ENCODE measurements around the gene METTL23.
"Not testable (repeated sequence)": the region's sequence is repeated elsewhere in the genome, so short reads cannot be mapped to it uniquely, and the experiment has no call there.

Gene METTL23

DNA sequence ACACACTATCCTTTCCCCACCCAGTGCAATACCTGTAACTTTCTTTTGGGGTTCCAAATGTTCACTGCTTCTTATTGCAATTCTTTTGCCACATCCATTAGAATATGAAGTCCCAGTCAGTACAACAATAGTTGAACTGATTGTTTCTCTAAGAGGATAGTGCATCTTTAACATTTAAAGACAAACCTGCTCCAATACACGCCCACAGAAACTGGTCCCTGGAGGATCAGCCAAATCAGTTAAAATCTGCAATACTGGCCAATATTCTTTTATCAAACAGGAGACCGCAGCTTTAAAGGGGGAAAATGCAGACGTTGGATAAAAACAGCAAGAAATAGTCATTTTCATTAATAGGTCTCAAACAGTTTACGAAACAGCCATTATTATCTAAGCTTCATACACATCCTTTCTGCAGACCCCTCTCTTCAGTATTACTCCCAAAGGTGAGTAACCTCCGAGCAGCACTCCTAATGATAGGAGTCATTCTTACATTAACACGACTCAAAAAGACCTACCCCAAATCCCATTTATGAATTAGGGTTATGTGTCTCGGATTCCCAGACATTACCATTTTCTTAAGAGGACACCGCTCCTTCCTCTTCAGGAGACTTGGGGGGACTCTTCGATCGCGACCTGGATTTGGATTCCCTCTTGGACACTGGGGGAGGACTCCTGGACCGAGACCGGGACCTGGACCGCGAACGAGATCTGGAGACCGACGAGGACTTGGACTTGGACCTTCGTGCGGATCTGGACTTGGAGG is 9.1 kb downstream of the METTL23 start:
- DNase-seq, result peak in 1 of 2 experiments; percentile 29

DNA sequence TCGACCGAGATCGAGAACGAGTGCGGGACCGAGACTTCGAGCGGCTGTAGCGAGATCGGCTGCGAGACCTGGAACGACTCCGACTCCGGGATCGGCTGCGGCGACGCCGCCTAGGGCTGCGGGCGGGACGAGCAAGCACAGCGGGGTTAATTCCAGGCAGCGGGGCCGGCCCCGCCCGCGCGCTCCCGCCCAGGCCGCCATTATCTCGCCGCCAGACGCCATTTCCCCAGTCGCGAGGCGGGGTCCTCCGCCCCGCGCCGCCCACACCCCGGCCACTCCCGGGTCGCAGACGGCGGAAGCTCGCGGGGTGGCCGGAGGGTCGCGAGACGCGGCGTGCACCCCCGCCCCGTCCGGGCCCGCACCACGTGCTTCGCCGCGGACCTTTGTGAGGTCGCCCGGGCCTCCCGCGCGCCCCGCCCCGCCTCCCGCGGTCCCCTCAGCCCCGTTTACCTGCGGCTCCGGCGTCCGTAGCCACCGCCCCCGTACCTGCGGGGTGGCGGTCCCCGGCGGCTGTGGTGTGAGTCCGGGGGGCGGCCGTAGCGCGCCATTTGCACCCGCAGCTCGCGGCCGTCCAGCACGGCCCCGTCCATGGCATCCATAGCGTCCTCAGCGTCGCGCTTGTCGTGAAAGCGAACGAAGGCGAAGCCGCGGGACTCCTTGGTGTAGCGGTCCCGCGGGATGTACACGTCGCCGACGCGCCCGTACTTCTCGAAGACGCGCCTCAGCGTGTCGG is 9.9 kb downstream of the METTL23 start:
- DNase-seq, result peak in 1 of 2 experiments; percentile 58

DNA sequence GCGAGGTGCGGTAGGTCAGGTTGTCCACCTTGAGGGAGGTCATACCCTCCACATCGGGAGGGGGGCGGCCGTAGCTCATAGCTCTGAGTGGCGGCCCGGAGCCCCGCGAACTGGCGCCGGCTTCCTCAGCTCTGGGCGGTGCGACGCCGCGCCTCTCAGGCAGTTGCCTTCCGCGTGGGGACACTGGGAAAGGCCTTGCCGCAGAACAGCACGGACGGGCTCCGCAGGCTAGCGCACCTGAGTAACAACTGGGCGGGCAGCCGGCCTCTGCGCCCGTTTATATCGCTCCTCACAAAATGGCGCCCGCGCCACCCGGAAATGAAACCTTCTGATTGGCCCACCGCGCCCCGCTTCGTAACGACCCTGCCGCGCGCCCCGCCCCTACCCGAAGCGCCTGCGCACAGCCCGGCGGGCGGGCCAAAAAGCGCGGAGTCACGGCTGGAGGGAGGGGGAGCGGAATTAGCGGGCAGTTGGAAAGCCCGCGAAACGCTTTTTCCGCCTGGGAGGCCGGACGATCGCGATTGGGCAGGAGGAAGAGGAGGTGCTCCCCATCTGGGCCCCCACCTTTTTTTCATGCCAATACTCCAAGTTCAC is 10.5 kb downstream of the METTL23 start, which contains the start of gene SRSF2:
SRSF2 (minus strand) TSS at position 250 of the 594 bp plus-strand sequence; CDS start at position 79, 171 bp downstream.
- peak; percentile 89 to 98 for DNase-seq

DNA sequence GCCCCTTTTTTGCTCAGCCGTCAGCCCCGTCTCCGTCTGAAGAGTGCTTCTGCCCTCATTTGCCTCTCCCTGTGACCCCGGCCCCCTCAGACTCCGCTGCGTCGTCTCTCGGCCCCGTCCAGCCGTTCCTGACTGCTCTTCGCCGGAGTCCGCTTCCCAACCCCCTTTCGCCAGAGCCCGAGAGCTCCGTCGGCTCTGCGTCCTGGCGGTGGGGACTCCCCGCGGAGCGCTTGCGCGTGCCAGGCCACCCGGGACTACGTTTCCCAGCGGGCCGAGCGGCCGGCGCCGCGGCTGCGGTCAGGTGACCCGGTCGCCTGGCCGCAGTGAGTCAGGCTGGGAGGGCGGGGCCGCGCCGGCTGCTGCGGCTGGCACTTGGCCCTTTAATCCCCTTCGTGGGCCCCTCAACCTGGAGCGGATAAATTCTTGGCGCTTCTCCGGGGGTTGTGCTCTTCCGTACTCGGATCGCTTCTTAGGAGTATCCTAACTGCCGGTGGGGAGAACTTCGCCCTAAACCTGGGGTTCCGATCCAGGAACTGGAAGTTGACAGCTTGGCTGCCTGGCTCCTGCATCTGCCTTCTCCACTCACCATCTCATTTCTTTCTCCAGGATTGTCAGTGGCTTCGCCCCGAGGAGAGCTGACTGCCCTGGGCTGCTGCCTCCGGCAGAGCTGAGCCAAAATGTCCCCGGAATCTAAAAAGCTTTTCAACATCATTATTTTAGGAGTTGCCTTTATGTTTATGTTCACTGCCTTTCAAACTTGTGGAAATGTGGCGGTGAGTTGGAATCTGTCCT is 11.2 kb downstream of the METTL23 start, which contains the start of gene MFSD11:
MFSD11 (plus strand) TSS at position 444 of the 792 bp plus-strand sequence; CDS start at position 678, 234 bp downstream.
- peak; percentile 63 to 89 for DNase-seq

DNA sequence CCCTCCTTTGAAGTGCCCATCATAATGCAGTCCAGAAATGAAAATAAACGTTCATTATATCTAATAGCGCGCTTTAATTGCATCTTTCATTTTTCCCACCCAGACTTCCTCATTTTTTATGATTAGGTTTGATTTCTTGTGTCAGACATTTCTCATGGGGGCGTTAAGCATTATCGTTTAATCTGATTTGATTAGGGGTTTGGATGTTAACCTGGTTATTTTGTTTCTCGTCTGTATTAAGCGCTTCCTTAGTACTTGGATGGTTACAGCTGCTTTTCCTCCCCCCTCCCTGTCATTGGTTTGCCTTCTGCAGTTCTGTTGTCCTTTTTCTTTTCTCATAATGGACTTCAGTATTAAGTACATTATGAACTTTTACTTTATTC is 11.8 kb downstream of the METTL23 start:
- no peak for DNase-seq

DNA sequence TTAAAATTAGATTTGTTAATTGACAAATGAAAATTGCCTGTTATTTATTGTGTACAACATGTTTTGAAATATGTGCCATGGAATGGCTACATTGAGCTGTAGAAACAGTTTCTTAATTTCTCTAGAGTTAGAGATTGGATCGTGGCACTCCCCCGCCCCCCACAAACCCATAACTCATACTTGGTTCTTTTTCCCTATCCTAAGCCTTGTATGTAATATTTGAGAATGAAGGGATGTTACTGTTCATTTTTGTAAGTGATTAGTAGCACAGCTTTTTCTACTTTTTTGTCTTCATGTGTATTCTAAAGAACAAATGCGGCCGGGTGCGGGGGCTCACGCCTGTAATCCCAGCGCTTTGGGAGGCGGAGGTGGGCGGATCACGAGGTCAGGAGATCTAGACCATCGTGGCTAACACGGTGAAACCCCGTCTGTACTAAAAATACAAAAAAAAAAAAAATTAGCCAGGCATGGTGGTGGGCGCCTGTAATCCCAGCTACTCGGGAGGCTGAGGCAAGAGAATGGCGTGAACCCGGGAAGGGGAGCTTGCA is 13.0 kb downstream of the METTL23 start:
- not testable (repeated sequence) for DNase-seq

DNA sequence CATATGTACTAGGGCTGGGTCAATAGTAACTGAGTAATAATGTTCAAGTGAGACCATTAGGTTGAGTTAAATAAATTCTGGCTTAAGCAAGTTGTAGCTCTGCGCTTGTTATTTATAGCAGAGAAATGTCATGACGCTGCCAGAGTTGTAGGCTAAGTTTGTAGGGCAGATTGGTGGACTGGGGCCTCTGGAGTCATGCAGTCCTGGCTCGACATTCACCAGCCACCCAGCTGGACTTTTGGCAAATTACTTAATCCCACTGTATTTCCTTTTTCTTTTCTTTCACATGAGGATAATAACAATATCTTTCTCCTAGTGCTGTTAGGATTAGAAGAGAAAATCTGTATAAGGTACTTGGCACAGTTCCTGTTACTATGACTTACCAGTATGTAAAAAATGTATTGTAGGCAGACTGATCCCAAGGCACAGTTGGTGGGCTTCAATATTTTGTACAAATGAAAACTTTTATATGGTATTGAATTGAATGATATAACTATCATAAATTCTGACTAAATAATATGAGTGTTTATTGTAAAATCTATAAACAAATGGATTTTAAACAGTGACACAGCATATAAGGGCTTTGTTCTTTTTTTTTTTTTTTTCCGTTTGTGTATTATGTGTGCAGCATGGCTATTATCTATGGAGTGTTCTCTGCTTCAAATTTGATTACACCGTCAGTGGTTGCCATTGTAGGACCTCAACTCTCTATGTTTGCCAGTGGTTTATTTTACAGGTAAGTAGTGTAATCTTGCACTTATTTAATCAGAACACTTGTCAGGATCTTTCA is 13.9 kb downstream of the METTL23 start:
- DNase-seq, result no peak

DNA sequence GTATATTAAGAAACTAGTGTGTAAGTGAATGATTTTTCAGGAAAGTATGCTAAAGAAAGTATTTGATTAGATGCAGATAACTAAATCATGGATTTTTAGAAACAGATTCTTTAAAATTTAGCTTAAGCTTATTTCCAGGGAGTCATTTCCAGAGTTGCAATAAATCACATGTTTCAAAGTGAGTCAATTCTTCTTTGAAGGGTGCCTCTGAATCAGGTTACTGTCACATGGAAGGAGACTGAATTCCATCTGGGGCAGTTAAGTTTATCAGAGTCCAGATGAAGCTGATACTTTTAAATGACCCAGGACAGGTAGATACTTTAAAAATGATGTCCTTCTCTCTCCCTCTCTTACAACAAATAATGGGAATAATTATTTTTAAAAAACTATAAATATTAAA is 16.3 kb downstream of the METTL23 start:
- no peak for DNase-seq

DNA sequence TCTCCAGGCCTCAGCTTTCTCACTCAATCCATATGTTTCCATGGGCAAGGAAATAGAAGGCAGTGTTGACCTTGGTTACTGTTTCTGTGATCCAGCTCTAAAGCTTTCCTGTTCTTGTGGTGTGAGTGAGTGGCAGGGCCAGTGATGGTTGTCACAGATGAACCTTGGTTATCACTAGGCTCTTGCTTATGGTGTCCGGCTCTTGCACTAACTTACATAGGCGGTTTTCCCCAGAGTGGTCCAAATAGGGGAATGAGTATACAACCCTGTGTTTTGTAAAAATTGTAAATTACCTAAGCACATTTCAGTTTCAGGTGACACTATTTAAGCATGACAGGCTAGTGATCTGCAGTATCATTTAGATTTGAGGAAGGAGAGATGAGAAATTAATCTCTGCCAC is 18.1 kb downstream of the METTL23 start:
- no peak for DNase-seq

DNA sequence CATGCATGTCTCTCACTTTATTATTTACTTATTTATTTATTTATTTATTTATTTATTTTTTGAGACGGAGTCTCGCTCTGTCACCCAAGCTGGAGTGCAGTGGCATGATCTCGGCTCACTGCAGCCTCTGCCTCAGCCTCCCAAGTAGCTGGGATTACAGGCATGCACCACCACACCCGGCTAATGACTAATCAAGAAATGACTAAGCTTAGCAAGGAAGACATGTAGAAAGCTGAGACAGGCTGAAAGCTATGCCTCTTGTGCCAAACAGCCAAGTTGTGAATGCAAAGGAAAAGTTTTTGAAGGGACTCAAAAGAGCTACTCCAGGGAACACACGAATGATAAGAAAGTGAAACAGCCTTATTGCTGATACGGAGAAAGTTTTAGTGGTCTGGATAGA is 19.1 kb downstream of the METTL23 start:
- DNase-seq, result not testable (repeated sequence)

DNA sequence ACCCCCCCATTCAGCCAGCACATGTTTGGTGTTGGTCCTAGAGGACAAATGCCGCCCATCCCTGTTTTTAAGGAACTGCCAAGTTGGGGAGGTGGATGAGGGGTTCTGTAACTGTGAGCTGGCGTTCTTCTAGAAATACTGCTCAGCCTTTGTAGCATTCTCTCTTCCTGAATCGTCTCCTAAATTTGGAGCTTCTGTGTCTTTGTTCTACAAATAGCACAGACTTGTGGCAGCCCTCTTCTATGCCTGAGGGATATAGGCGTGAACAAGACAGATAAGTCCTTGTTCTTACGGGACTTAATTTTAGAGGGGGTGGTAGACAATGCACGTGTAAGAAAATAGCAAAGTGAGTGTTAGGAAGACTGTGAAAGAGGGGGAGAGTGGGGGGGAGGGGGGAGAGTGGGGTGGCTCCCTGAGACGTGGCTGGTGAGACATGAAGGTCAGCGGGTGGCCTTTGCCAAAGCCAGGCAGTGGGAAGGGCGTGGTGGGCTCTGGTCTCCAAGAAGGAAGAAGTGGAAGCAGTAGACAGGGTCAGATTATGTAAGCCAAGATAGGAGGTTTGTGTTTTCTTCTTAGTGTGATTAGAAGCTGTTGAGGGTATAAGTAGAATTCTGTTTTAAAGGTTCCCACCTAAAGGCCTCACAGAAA is 21.2 kb downstream of the METTL23 start:
- DNase-seq, result no peak

DNA sequence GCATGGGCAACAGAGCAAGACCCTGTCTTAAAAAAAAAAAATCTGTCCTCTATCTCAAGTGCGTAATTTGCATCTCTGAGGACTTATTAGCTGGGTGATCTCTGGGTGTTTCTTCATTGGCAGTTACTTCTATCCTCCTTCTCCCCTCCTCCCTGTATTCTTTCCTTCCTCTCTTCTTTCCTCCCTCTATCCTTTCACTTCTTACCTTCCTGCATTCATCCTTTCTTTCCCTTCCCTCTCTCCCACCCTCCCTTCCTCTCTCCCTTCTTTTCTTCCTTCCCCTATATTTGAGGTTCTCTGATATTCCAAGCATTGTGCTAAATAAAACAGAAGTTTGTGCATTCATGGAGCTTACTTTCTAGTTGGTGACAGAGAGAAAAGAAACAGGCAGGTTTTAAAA is 22.0 kb downstream of the METTL23 start:
- DNase-seq, result no peak

DNA sequence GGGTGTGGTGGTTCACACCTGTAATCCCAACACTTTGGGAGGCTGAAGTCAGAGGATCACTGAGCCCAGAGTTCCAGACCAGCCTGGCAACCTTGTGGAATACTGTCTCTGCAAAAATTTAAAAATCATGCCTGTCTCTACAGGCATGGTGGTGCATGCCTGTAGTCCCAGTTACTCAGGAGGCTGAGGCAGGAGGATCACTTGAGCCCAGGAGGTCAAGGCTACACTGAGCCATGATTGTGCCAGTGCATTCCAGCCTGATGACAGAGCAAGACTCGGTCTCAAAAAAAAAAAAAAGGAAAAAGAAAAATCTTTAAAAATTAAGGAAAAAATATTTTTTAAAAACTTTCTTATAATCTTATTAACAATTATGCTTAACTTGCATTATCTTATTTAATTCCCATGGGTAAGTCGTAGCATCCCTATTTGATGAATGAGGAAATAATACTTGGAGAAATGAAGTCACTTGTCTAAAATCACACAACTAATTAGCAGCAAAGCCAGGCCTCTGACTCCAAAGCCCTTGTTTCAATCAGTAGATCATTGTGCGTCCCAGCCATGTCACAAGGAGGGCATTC is 24.9 kb downstream of the METTL23 start:
- no peak for DNase-seq

DNA sequence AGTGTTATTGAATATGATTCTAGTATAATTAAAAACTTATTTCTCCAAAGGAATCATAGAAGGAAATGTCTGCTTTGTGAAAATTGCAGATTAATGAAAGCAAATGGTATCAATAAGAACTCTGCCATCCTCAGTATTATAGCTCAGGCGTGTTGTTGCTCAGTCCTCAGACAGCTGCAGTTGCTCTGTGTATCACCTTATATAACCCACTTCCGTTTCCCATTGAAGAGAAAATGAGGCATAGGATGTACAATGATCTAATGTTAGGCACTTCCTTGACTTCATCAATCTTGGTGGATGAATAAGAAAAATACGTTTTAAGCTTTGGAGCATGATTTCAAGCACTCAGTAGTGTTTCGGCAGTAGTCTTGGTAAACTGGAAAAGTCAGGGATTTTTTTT is 25.4 kb downstream of the METTL23 start:
- DNase-seq, result no peak

DNA sequence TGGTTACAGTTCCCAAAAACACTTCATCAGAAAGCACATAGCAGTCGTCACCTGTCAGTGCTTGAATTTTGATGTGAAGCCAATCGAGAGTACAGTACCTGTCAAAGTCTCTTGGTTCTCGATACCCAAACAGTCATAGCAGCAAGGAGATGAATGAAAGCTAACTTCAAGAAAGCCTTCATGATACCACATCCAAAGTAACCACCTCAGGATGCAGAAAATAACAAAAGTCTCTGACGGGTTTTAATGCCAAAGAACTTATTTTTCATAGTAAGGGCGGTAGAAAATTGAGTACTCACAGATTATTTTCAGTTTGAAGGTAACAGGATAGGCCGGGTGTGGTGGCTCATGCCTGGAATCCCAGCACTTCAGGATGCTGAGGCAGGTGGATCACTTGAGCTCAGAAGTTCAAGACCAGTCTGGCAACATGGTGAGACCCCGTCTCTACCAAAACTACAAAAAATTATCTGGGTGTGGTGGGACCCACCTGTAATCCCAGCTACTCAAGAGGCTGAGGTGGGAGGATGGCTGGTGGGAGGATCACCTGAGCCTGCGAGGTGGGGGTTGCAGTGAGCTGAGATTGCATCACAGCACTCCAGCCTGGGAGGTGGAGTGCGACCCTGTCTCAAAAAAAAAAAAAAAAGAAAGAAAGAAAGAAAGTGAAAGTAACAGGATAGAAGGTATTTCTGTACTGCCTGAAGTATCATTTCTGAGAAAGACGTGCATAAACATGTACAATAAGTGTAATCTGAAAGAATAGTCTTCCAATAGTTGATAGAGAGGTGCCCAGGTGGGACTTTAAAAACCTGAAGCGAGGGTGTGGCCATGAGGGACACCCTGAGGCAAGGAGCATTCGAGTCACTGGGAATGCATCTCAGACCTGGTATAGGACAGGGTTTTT is 26.7 kb downstream of the METTL23 start:
- no peak for DNase-seq

DNA sequence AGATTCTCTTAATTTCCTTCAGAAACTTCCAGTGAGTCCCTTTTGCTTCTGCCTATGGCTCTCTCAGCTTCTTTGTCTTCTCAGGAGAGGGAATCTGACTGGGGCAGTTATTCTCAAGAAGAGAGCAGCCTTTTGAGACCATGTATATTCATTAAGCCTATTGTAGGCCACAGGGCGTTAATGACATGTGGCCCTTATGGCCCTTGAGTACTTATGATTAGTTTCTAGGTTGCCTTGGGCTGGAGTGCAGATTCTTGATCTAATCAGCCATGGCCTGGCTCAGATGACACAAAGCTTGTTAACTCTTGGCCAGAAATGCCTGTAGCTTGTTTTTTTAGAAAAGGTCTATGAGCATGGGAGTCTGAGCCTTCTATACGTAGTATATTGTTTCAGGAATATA is 28.6 kb downstream of the METTL23 start:
- no peak for DNase-seq

DNA sequence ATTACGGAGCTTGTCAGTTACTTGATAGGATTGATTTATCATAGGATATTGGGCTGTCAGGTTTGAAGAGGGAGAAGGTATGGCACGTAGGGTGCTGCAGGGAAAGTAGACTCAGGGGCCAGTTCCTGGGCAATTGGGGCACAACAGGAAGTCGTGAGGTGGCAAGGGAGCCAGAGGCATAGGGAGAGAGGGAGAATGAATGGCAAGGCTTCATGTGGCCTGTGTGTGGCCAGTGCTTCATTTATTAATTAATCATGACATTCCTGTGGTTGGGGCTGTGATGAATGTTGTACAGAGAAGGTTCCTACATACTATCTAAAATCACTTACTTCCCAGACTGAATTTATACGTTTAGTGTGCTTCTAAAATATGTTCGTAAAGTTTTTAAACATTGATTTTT is 30.6 kb downstream of the METTL23 start:
- DNase-seq, result no peak

DNA sequence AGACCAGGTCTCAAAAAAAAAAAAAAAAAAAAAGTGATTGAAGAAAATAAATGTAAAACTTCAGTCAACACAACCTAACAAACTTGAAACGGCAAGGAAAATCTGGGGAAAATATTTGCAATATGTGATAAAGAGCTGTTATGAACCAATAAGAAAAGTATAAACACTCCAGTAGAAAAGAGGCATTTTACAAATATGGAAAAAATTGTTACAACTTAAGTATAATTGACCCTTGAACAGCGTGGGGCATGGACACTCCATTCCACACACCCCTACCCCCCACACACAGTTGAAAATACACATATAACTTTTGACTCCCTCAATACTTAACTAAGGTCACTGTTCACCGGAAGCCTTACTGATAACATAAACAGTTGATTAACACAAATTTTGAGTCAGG is 31.9 kb downstream of the METTL23 start:
- no peak for DNase-seq

DNA sequence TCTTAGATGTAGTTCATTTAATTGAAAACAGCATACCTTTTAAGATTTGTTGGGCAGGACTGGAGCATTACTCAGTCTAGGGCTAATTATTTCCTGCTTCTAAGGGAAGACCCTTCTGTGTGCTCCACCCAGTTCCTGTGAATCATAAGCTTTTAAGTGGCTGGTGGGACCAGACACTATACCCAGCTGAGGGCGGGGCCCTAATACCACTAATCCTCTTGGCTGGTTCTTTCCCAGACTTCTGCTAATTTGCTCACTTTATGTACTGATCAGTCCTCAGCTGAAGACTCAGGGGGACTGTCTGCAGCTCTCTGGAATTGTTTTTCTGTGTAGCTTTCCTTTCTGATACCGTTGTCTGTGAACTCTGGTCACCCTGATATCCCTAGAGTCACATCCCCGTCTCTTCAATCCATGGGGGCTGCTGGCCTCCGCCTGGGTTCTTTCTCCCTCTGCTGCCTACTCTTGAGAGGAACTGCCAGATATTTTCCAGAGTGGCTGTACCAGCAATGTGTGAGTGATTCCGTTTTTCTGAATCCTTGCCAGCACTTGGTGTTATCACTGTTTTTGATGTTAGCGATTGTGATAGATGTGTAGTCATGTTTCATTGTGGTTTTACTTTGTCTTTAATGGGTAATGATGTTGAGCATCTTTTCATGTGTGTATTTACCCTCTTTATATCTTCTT is 46.3 kb downstream of the METTL23 start:
- DNase-seq, result peak in 1 of 2 experiments; percentile 54
